NCI-H1417 treated with DMSO at 0.1 percent for 48 hours (cell line): ENCODE results near the gene UCMA.
"Not testable (repeated sequence)": the region's sequence is repeated elsewhere in the genome, so short reads cannot be mapped to it uniquely, and the experiment has no call there.

Source experiments
- DNase-seq: peaks from one replicate; lab custom pipeline; 2025; lab: John Stamatoyannopoulos, UW

Gene UCMA

GRCh38 chr10:13234172-13234571 lies at the start of gene UCMA:
UCMA (minus strand) TSS chr10:13234374; CDS start chr10:13234258, 116 bp downstream.
- no peak for DNase-seq

GRCh38 chr10:13282348-13282747 lies 48.2 kb upstream of the UCMA start:
- not testable (repeated sequence) for DNase-seq

- DNase-seq = no peak
These were observed 42.7 kb upstream of the UCMA start for GRCh38 chr10:13276749-13277365.

GRCh38 chr10:13276146-13276545 lies 42.0 kb upstream of the UCMA start:
- DNase-seq = not testable (repeated sequence)

GRCh38 chr10:13272164-13272571 lies 38.0 kb upstream of the UCMA start:
- DNase-seq = no peak

- DNase-seq = no peak
These were observed 37.5 kb upstream of the UCMA start for GRCh38 chr10:13271552-13272163.

GRCh38 chr10:13270877-13271551 lies 36.8 kb upstream of the UCMA start:
- DNase-seq = no peak

GRCh38 chr10:13268841-13269240 lies 34.7 kb upstream of the UCMA start:
- DNase-seq = no peak

GRCh38 chr10:13268310-13268709 lies 34.1 kb upstream of the UCMA start:
- no peak for DNase-seq

GRCh38 chr10:13263591-13263990 lies 29.4 kb upstream of the UCMA start:
- DNase-seq = no peak

- DNase-seq = no peak
These were observed 28.3 kb upstream of the UCMA start for GRCh38 chr10:13262433-13262832.

- no peak for DNase-seq
These were observed 23.5 kb upstream of the UCMA start for GRCh38 chr10:13257621-13258140.

GRCh38 chr10:13256627-13257026 lies 22.5 kb upstream of the UCMA start:
- DNase-seq = no peak

- DNase-seq = no peak
These were observed 19.6 kb upstream of the UCMA start for GRCh38 chr10:13253726-13254125.

GRCh38 chr10:13247784-13248183 lies 13.6 kb upstream of the UCMA start:
- DNase-seq = no peak

GRCh38 chr10:13247246-13247645 lies 13.1 kb upstream of the UCMA start:
- no peak for DNase-seq

GRCh38 chr10:13242260-13242659 lies 8.1 kb upstream of the UCMA start:
- DNase-seq = not testable (repeated sequence)

GRCh38 chr10:13241613-13242012 lies 7.4 kb upstream of the UCMA start:
- DNase-seq = no peak

- DNase-seq = no peak
These were observed 5.7 kb upstream of the UCMA start for GRCh38 chr10:13239923-13240322.

- no peak for DNase-seq
These were observed 4.3 kb upstream of the UCMA start for GRCh38 chr10:13238271-13239077.

- no peak for DNase-seq
These were observed 2.5 kb upstream of the UCMA start for GRCh38 chr10:13236638-13237037.

- DNase-seq = not testable (repeated sequence)
These were observed 562 bp upstream of the UCMA start for GRCh38 chr10:13234736-13235135.
